Activated CD4-positive, alpha-beta T cell treated with anti-CD3 and anti-CD28 coated beads, Interleukin-2, amount 10 ng/mL, durations not matched to agents 7 days and 5 days (primary cell): ENCODE results near the gene TPM3. TPM values are rescaled to one million over a fixed set of nuclear protein-coding genes. Genes with fewer than 3 reads are reported as not detected.
"Not testable (repeated sequence)": the region's sequence is repeated elsewhere in the genome, so short reads cannot be mapped to it uniquely, and the experiment has no call there.

Experiments used
- CTCF ChIA-PET: fragments of 350-600 bp; sonication (Branson Sonifier 250); formaldehyde crosslinking; loops from one replicate; lab custom pipeline; 2021; ENCODE audit warnings: antibody characterized with exemption; lab: Charles Lee
- POLR2A ChIA-PET: fragments of 350-600 bp; sonication (Branson Sonifier 250); formaldehyde crosslinking; loops from one replicate; lab custom pipeline; 2021; ENCODE audit warnings: antibody characterized with exemption; lab: Charles Lee
- DNase-seq: peaks from one replicate; pipeline ENCODE4 v3.0.0-alpha.2; 2020
- H3K27ac Mint-ChIP-seq: one replicate; pipeline ENCODE4 v1.8.0; 2021; ENCODE audit warnings: mild to moderate bottlenecking, moderate library complexity, mixed read lengths
- H3K27me3 Mint-ChIP-seq: one replicate; pipeline ENCODE4 v1.8.0; 2021; ENCODE audit warnings: mixed read lengths
- H3K36me3 Mint-ChIP-seq: one replicate; pipeline ENCODE4 v1.8.0; 2021; ENCODE audit warnings: low read depth, mixed read lengths
- H3K4me1 Mint-ChIP-seq: one replicate; pipeline ENCODE4 v1.8.0; 2021; ENCODE audit warnings: mixed read lengths
- H3K4me3 Mint-ChIP-seq: one replicate; pipeline ENCODE4 v1.8.0; 2021; ENCODE audit warnings: mild to moderate bottlenecking, moderate library complexity, mixed read lengths
- H3K9me3 Mint-ChIP-seq: one replicate; pipeline ENCODE4 v1.8.0; 2021; ENCODE audit warnings: mixed read lengths
- microRNA-seq: library from miRNA; unstranded; fragments of <30 nt; microRNA quantifications from one replicate; pipeline ENCODE4 v1.2.0, GENCODE V29; 2021; ENCODE audit warnings: borderline microRNAs expressed, borderline replicate concordance
- total RNA-seq, 2 experiments: library from RNA; stranded (reverse); gene quantifications; one replicate each; pipeline ENCODE4 v1.2.3, GENCODE V29; 2021

Gene TPM3
- total RNA-seq, 2 experiments from 2014 or later, result 781 to 902 TPM

GRCh38 chr1:154129391-154129970 lies 62.4 kb downstream of the TPM3 start:
- H3K27ac Mint-ChIP-seq, result no peak overlapping the region
- H3K27me3 Mint-ChIP-seq, result no peaks in the 10 kb centered on the region
- ChIA-PET CTCF (no interaction called here), POLR2A (interaction anchor here (0.6 kb wide), 1 partner anchor 495 kb away, joined by 3 read pairs; the partner anchor contains the start of gene CHTOP)
- no peaks in the 10 kb centered on the region for H3K36me3 Mint-ChIP-seq
- DNase-seq, result no peak
- no peaks in the 10 kb centered on the region for H3K9me3 Mint-ChIP-seq
- H3K4me1 Mint-ChIP-seq, result peaks cover 8% of the 10 kb centered on the region
- no peak overlapping the region for H3K4me3 Mint-ChIP-seq

GRCh38 chr1:154123205-154123604 lies 68.7 kb downstream of the TPM3 start:
- H3K27ac Mint-ChIP-seq, POLR2A ChIA-PET, H3K4me1 Mint-ChIP-seq, CTCF ChIA-PET, H3K27me3 Mint-ChIP-seq, H3K9me3 Mint-ChIP-seq, H3K4me3 Mint-ChIP-seq, DNase-seq, H3K36me3 Mint-ChIP-seq: not testable (repeated sequence)

DNA sequence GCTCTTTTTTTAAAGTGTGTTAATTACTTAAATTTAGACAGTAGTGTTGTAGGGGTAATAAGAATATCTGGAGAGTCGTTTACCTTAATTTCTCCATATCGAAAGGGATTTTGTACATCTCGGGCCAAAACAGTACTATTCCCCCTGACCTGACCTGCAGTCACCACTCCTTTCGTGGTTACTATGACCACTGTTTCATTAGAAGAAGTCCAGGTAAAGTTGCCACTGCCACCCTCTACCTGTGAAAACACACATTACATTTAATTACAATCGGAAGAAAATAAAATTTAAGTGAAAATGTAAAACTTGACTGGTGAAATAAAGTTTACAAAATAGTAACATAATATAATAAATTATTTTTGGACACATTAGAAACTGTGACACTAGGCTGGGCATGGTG lies 74.3 kb downstream of the TPM3 start:
- DNase-seq, result no peak
- no peaks in the 10 kb centered on the region for H3K36me3 Mint-ChIP-seq
- H3K4me1 Mint-ChIP-seq, result peaks cover 13% of the 10 kb centered on the region
- H3K27me3 Mint-ChIP-seq, result no peaks in the 10 kb centered on the region
- H3K4me3 Mint-ChIP-seq, result no peak overlapping the region
- no peaks in the 10 kb centered on the region for H3K9me3 Mint-ChIP-seq
- CTCF ChIA-PET, result interaction anchor here (0.6 kb wide), 1 partner anchor 10 kb away, joined by 3 read pairs; no protein-coding TSS in a partner anchor
- POLR2A ChIA-PET, result no interaction called here
- H3K27ac Mint-ChIP-seq, result no peak overlapping the region

DNA sequence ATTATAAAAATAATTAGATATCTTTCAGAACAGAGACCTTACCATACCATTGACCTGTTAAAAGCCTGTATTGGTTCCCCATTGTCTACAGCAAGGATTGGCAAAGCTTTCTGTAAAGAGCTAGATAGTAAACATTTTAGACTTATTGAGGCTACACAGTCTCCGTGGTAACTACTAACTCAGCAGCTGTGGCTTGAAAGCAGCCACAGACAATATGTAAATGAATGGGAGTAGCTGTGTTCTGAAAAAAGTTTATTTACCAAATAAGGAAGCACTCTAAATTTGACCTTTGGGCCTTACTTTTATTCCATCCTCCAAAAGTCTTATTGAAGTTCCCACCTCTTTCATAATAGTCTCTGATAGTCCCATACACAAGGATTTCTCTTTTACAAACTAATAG lies 76.7 kb downstream of the TPM3 start:
- ChIA-PET CTCF (interaction anchor here (0.7 kb wide), 1 partner anchor 66 kb away, joined by 3 read pairs; no protein-coding TSS in a partner anchor), POLR2A (no interaction called here)
- Mint-ChIP-seq H3K9me3 (no peaks in the 10 kb centered on the region), H3K4me1 (peaks cover 13% of the 10 kb centered on the region), H3K4me3 (no peak overlapping the region), H3K36me3 (no peaks in the 10 kb centered on the region), H3K27ac (peak overlapping the region; percentile 11), H3K27me3 (no peaks in the 10 kb centered on the region)
- peak; percentile 29 for DNase-seq

Small RNA genes lying within 50 kb of the gene (microRNA-seq; reads per million reads assigned to microRNA genes)
- 12.4 reads per million, percentile 43 among the genes with 10 or more reads in this experiment for gene MIR190B

Other genes with a start within 250 kb of the TPM3 start
- 100 to 1,000 TPM; 165 to 180 TPM for gene DENND4B, start 245.4 kb downstream of the TPM3 start, total RNA-seq
- gene CRTC2, start 233.5 kb downstream of the TPM3 start, total RNA-seq, result 100 to 1,000 TPM in 1 of 2 experiments, 10 to 100 TPM in 1; 80.7 to 107 TPM
- 10 to 100 TPM; 33.5 to 36.4 TPM for gene SLC39A1, start 228.6 kb downstream of the TPM3 start, total RNA-seq
- gene CREB3L4, start 224.2 kb downstream of the TPM3 start, total RNA-seq, result 1 to 10 TPM; 6.9 to 7.9 TPM
- 100 to 1,000 TPM; 111 to 124 TPM for gene JTB, start 214.4 kb downstream of the TPM3 start, total RNA-seq
- under 1 TPM; 0.92 to 0.96 TPM for gene RAB13, start 205.8 kb downstream of the TPM3 start, total RNA-seq
- gene RPS27, start 201.3 kb downstream of the TPM3 start, total RNA-seq, result 1,000 to 10,000 TPM; 2,596 to 2,883 TPM
- gene NUP210L, start 37.0 kb downstream of the TPM3 start, total RNA-seq, result under 1 TPM; 0.04 to 0.12 TPM
- under 1 TPM in 1 of 2 experiments, not detected in 1; 0.65 TPM for gene CFAP141, start 14.2 kb upstream of the TPM3 start, total RNA-seq
- 100 to 1,000 TPM; 186 to 211 TPM for gene UBAP2L, start 28.9 kb upstream of the TPM3 start, total RNA-seq
- gene HAX1, start 80.5 kb upstream of the TPM3 start, total RNA-seq, result 100 to 1,000 TPM; 107 to 126 TPM
- not detected for gene AQP10, start 129.0 kb upstream of the TPM3 start, total RNA-seq
- 100 to 1,000 TPM; 135 to 138 TPM for gene ATP8B2, start 133.4 kb upstream of the TPM3 start, total RNA-seq
- gene IL6R, start 213.2 kb upstream of the TPM3 start, total RNA-seq, result 1 to 10 TPM; 9.1 to 9.3 TPM